HEK293 (cell line): ENCODE results near the gene RNF6.

ENCODE experiments used
- CTCF ChIA-PET: fragments of 350-600 bp; formaldehyde crosslinking; extraction: SDS; loops from one replicate; lab custom pipeline; 2021; ENCODE audit warnings: antibody characterized with exemption; lab: Yijun Ruan, JAX
- POLR2A ChIA-PET: fragments of 300-600 bp; formaldehyde crosslinking; extraction: SDS; loops from one replicate; lab custom pipeline; 2020; ENCODE audit warnings: antibody characterized with exemption, inconsistent platforms; lab: Yijun Ruan, JAX
- H3K27ac ChIP-seq: fragments of 200-500 bp; sonication (Bioruptor generic); 2 replicates; pipeline ENCODE4 v1.5.1; 2014; ENCODE audit warnings: low read depth, low read length, control low read depth, inconsistent platforms; ENCODE audit errors: extremely low read depth
- H3K36me3 ChIP-seq, 2 experiments: fragments of 200-500 bp in 1 of 2; sonication (Bioruptor generic) in 1 of 2; 1 replicate in 1 of 2; 2 replicates in 1 of 2; pipeline ENCODE4 v1.5.1; 2014 to 2017; ENCODE audit warnings: inconsistent platforms in 2 of 2, low read length in 2 of 2; ENCODE audit not compliant: control insufficient read depth in 2 of 2, insufficient read depth in 1 of 2
- H3K4me1 ChIP-seq: fragments of 200-500 bp; sonication (Bioruptor generic); 2 replicates; pipeline ENCODE4 v1.5.1; 2014; ENCODE audit warnings: mild to moderate bottlenecking, low read length, inconsistent platforms; ENCODE audit not compliant: control insufficient read depth, insufficient read depth
- H3K4me3 ChIP-seq: 2 replicates; pipeline ENCODE4 v1.5.1; 2011; ENCODE audit warnings: low read depth, mild to moderate bottlenecking, control low read depth, low read length, moderate library complexity
- H3K9me3 ChIP-seq: fragments of 200-500 bp; sonication (Bioruptor generic); 2 replicates; pipeline ENCODE4 v1.5.1; 2014; ENCODE audit warnings: low read depth, low read length, inconsistent platforms; ENCODE audit not compliant: control insufficient read depth, insufficient read depth
- HOXC10 ChIP-seq: sonication (generic); formaldehyde crosslinking; IDR thresholded peaks from 2 replicates; pipeline ENCODE4 v1.8.1; 2023; ENCODE audit warnings: mild to moderate bottlenecking, missing genetic modification reagents
- IKZF3 ChIP-seq: fragments of 450-650 bp; IDR thresholded peaks from 2 replicates; pipeline ENCODE4 v1.5.0; 2018; ENCODE audit warnings: missing biosample characterization, mild to moderate bottlenecking, missing genetic modification characterization, moderate library complexity
- MZF1 ChIP-seq: fragments of 450-650 bp; formaldehyde crosslinking; IDR thresholded peaks from 2 replicates; pipeline ENCODE4 v1.5.1; 2017; ENCODE audit warnings: missing biosample characterization, missing genetic modification characterization, borderline replicate concordance
- PRDM1 ChIP-seq: fragments of 450-650 bp; formaldehyde crosslinking; IDR thresholded peaks from 2 replicates; pipeline ENCODE4; 2016; ENCODE audit warnings: missing biosample characterization, missing genetic modification characterization
- ZBTB49 ChIP-seq: fragments of 450-650 bp; formaldehyde crosslinking; IDR thresholded peaks from 2 replicates; pipeline ENCODE4 v1.5.1; 2016; ENCODE audit warnings: missing biosample characterization, missing genetic modification characterization, low read depth
- ZNF138 ChIP-seq: fragments of 450-650 bp; formaldehyde crosslinking; IDR thresholded peaks from 2 replicates; pipeline ENCODE4 v1.5.1; 2016; ENCODE audit warnings: missing biosample characterization, missing genetic modification characterization, borderline replicate concordance
- ZNF169 ChIP-seq: fragments of 450-650 bp; formaldehyde crosslinking; IDR thresholded peaks from 2 replicates; pipeline ENCODE4 v1.5.1; 2016; ENCODE audit warnings: missing biosample characterization, missing genetic modification characterization
- ZNF184 ChIP-seq: fragments of 450-650 bp; IDR thresholded peaks from 2 replicates; pipeline ENCODE4 v1.5.1; 2018; ENCODE audit warnings: missing biosample characterization, mild to moderate bottlenecking, missing genetic modification characterization
- ZNF24 ChIP-seq: fragments of 450-650 bp; formaldehyde crosslinking; IDR thresholded peaks from 2 replicates; pipeline ENCODE4 v1.5.1; 2016; ENCODE audit warnings: missing biosample characterization, missing genetic modification characterization
- ZNF350 ChIP-seq: fragments of 450-650 bp; formaldehyde crosslinking; IDR thresholded peaks from 2 replicates; pipeline ENCODE4 v1.5.0; 2017; ENCODE audit warnings: missing biosample characterization, mild to moderate bottlenecking, missing genetic modification characterization
- ZNF423 ChIP-seq: fragments of 450-650 bp; formaldehyde crosslinking; IDR thresholded peaks from 2 replicates; pipeline ENCODE4 v1.5.1; 2016; ENCODE audit warnings: missing biosample characterization, missing genetic modification characterization
- ZNF514 ChIP-seq: fragments of 450-650 bp; formaldehyde crosslinking; IDR thresholded peaks from 2 replicates; pipeline ENCODE4 v1.5.1; 2016; ENCODE audit warnings: missing biosample characterization, missing genetic modification characterization
- ZNF585B ChIP-seq: fragments of 450-650 bp; formaldehyde crosslinking; IDR thresholded peaks from 2 replicates; pipeline ENCODE4 v1.5.1; 2016; ENCODE audit warnings: missing biosample characterization, missing genetic modification characterization
- ZNF624 ChIP-seq: fragments of 450-650 bp; formaldehyde crosslinking; IDR thresholded peaks from 2 replicates; pipeline ENCODE4 v1.5.1; 2017; ENCODE audit warnings: missing biosample characterization, missing genetic modification characterization
- ZNF792 ChIP-seq: fragments of 450-650 bp; formaldehyde crosslinking; IDR thresholded peaks from 2 replicates; pipeline ENCODE4 v1.5.1; 2016; ENCODE audit warnings: missing biosample characterization, missing genetic modification characterization
- TF ChIP-seq, protein P1 (sequence below): fragments of 450-650 bp; formaldehyde crosslinking; IDR thresholded peaks from 2 replicates; pipeline ENCODE4 v1.5.1; 2017; ENCODE audit warnings: missing biosample characterization, missing genetic modification characterization
- TF ChIP-seq, protein P2 (sequence below): fragments of 450-650 bp; formaldehyde crosslinking; IDR thresholded peaks from 2 replicates; pipeline ENCODE4 v1.5.1; 2016; ENCODE audit warnings: missing biosample characterization, missing genetic modification characterization
- TF ChIP-seq, protein P3 (sequence below): fragments of 450-650 bp; formaldehyde crosslinking; IDR thresholded peaks from 2 replicates; pipeline ENCODE4 v1.5.1; 2016; ENCODE audit warnings: missing biosample characterization, missing genetic modification characterization

RNF6 gene

DNA sequence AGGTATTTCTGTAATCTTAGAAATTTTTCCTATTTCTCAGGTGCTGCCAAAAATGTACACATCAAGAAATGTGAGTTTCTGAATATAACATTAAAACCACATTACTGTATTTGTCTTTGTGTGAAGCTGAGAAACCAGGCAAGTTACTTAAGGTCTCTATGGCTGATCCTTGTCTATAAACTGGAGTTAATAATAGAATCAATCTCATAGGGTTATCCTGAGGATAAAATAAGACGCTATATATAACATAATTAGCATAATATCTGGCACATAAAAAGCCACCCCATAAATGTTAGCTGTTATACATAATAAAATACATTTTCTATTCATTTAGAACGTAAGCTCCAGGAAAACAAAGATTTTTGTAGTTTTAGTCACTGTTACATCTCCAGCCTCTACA is 6.1 kb downstream of the RNF6 start:
- H3K4me1 ChIP-seq, result no peaks in the 10 kb centered on the region
- no peak overlapping the region for H3K4me3 ChIP-seq
- TF ChIP-seq ZNF585B (tag by site-specific recombination) (no peak), ZNF514 (no peak)
- H3K9me3 ChIP-seq, result no peaks in the 10 kb centered on the region
- peaks cover 22 to 87% of the 10 kb centered on the region in 2 experiments for H3K36me3 ChIP-seq
- H3K27ac ChIP-seq, result no peak overlapping the region
- ChIA-PET POLR2A (no interaction called here), CTCF (no interaction called here)

DNA sequence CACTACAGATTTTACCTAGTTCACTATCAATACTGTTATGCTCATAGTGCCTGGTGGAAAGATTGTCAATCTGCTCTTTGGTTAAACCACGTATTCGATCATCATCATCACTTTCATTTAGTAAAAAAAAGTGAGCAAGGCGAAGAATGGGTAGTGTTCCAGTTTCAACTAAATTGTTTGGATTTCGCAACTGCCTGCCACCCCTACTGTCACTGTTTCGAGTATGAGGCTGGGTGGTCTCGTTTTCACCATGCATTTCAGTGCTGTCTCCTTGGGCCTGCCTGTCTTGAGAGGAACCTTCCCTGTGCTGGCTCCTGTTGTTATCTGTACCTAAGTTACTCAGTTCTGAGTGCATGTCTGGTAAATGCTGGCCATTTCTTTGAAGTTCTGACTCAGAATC is 8.1 kb downstream of the RNF6 start:
- TF ChIP-seq IKZF3 (tag by site-specific recombination) (no peak), ZNF24 (tag by site-specific recombination) (no peak), ZBTB49 (tag by site-specific recombination) (no peak), ZNF184 (tag by site-specific recombination) (no peak), ZNF423 (tag by site-specific recombination) (no peak), HOXC10 (CRISPR knock-in tag) (no peak), ZNF350 (tag by site-specific recombination) (no peak), MZF1 (tag by site-specific recombination) (no peak), ZNF169 (no peak), ZNF138 (tag by site-specific recombination) (no peak), PRDM1 (tag by site-specific recombination) (no peak), ZNF792 (tag by site-specific recombination) (no peak), ZNF624 (no peak)
- TF ChIP-seq, protein P1, sequence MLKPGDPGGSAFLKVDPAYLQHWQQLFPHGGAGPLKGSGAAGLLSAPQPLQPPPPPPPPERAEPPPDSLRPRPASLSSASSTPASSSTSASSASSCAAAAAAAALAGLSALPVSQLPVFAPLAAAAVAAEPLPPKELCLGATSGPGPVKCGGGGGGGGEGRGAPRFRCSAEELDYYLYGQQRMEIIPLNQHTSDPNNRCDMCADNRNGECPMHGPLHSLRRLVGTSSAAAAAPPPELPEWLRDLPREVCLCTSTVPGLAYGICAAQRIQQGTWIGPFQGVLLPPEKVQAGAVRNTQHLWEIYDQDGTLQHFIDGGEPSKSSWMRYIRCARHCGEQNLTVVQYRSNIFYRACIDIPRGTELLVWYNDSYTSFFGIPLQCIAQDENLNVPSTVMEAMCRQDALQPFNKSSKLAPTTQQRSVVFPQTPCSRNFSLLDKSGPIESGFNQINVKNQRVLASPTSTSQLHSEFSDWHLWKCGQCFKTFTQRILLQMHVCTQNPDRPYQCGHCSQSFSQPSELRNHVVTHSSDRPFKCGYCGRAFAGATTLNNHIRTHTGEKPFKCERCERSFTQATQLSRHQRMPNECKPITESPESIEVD, result no peak
- TF ChIP-seq, protein P2, sequence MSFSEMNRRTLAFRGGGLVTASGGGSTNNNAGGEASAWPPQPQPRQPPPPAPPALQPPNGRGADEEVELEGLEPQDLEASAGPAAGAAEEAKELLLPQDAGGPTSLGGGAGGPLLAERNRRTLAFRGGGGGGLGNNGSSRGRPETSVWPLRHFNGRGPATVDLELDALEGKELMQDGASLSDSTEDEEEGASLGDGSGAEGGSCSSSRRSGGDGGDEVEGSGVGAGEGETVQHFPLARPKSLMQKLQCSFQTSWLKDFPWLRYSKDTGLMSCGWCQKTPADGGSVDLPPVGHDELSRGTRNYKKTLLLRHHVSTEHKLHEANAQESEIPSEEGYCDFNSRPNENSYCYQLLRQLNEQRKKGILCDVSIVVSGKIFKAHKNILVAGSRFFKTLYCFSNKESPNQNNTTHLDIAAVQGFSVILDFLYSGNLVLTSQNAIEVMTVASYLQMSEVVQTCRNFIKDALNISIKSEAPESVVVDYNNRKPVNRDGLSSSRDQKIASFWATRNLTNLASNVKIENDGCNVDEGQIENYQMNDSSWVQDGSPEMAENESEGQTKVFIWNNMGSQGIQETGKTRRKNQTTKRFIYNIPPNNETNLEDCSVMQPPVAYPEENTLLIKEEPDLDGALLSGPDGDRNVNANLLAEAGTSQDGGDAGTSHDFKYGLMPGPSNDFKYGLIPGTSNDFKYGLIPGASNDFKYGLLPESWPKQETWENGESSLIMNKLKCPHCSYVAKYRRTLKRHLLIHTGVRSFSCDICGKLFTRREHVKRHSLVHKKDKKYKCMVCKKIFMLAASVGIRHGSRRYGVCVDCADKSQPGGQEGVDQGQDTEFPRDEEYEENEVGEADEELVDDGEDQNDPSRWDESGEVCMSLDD (tag by site-specific recombination), result no peak
- TF ChIP-seq, protein P3, sequence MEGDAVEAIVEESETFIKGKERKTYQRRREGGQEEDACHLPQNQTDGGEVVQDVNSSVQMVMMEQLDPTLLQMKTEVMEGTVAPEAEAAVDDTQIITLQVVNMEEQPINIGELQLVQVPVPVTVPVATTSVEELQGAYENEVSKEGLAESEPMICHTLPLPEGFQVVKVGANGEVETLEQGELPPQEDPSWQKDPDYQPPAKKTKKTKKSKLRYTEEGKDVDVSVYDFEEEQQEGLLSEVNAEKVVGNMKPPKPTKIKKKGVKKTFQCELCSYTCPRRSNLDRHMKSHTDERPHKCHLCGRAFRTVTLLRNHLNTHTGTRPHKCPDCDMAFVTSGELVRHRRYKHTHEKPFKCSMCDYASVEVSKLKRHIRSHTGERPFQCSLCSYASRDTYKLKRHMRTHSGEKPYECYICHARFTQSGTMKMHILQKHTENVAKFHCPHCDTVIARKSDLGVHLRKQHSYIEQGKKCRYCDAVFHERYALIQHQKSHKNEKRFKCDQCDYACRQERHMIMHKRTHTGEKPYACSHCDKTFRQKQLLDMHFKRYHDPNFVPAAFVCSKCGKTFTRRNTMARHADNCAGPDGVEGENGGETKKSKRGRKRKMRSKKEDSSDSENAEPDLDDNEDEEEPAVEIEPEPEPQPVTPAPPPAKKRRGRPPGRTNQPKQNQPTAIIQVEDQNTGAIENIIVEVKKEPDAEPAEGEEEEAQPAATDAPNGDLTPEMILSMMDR (tag by site-specific recombination), result no peak
- CTCF ChIA-PET, result no interaction called here
- Histone ChIP-seq H3K36me3 (peaks cover 22 to 84% of the 10 kb centered on the region in 2 experiments), H3K4me1 (no peaks in the 10 kb centered on the region), H3K9me3 (no peaks in the 10 kb centered on the region), H3K27ac (no peak overlapping the region), H3K4me3 (no peak overlapping the region)
- POLR2A ChIA-PET, result no interaction called here
